Immature natural killer cell (primary cell): ENCODE results near the gene CSPG4. TPM values are rescaled to one million over a fixed set of nuclear protein-coding genes. Genes with fewer than 3 reads are reported as not detected.

Source experiments
- DNase-seq, 3 donors: peaks; one replicate each; pipeline ENCODE4 v3.0.0; 2022; ENCODE audit warnings: mixed read lengths in 1 of 3
- H3K27ac Mint-ChIP-seq, 6 donors: one replicate each; pipeline ENCODE4 v1.8.0; 2020; ENCODE audit warnings: mixed read lengths in 6 of 6, mild to moderate bottlenecking in 5 of 6, inconsistent platforms in 4 of 6, moderate library complexity in 3 of 6
- H3K27me3 Mint-ChIP-seq, 3 donors: one replicate each; pipeline ENCODE4 v1.8.0; 2020 to 2021; ENCODE audit warnings: low read depth in 3 of 3, mild to moderate bottlenecking in 3 of 3, mixed read lengths in 3 of 3, moderate library complexity in 3 of 3, inconsistent platforms in 1 of 3
- H3K36me3 Mint-ChIP-seq, 3 donors: one replicate each; pipeline ENCODE4 v1.8.0; 2020; ENCODE audit warnings: mixed read lengths in 3 of 3, inconsistent platforms in 2 of 3, mild to moderate bottlenecking in 2 of 3
- H3K4me1 Mint-ChIP-seq, 2 donors: one replicate each; pipeline ENCODE4 v1.8.0; 2020; ENCODE audit warnings: inconsistent platforms in 2 of 2, mild to moderate bottlenecking in 2 of 2, mixed read lengths in 2 of 2, moderate library complexity in 1 of 2
- H3K4me3 Mint-ChIP-seq, 5 donors: one replicate each; pipeline ENCODE4 v1.8.0; 2020; ENCODE audit warnings: mild to moderate bottlenecking in 5 of 5, mixed read lengths in 5 of 5, inconsistent platforms in 3 of 5, moderate library complexity in 3 of 5
- H3K9me3 Mint-ChIP-seq, 6 donors: one replicate each; pipeline ENCODE4 v1.8.0; 2020; ENCODE audit warnings: mild to moderate bottlenecking in 6 of 6, mixed read lengths in 6 of 6, inconsistent platforms in 4 of 6, moderate library complexity in 3 of 6
- polyA plus RNA-seq, 3 donors: library from polyadenylated mRNA; unstranded; fragments of 300-500 nt; fragmentation: Illumina TruSeq; gene quantifications; one replicate each; pipeline ENCODE4 v1.2.3, GENCODE V29; 2021

The CSPG4 gene
- polyA plus RNA-seq, 3 donors from 2014 or later: 0.12 to 0.18 TPM; not detected in 1

DNA sequence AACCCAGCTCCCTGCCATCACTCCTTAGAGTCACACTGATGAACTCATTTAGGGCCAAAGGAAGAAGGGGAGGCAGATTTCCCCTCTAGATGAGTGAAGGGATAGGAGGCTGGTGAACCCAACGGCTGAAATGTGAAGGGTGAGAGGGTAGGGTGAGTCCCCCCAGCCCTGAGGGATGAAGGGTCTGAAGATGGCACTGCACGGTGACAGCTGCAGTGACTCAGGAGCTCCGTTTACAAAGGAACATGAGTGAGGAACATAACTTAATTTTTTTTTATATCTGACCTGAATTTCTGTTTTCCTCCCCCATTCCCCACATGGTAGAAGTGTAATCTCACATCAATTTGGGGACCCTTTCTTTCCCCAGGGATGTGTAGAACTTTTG lies 50.9 kb downstream of the CSPG4 start:
- no peak for DNase-seq
- H3K9me3 Mint-ChIP-seq: no peaks in the 10 kb centered on the region
- no peak overlapping the region for H3K27ac Mint-ChIP-seq
- H3K4me1 Mint-ChIP-seq: no peaks in the 10 kb centered on the region
- H3K36me3 Mint-ChIP-seq: peaks cover 0 to 4% (median 3%) of the 10 kb centered on the region in 3 donors
- H3K27me3 Mint-ChIP-seq: no peaks in the 10 kb centered on the region
- H3K4me3 Mint-ChIP-seq: no peak overlapping the region

DNA sequence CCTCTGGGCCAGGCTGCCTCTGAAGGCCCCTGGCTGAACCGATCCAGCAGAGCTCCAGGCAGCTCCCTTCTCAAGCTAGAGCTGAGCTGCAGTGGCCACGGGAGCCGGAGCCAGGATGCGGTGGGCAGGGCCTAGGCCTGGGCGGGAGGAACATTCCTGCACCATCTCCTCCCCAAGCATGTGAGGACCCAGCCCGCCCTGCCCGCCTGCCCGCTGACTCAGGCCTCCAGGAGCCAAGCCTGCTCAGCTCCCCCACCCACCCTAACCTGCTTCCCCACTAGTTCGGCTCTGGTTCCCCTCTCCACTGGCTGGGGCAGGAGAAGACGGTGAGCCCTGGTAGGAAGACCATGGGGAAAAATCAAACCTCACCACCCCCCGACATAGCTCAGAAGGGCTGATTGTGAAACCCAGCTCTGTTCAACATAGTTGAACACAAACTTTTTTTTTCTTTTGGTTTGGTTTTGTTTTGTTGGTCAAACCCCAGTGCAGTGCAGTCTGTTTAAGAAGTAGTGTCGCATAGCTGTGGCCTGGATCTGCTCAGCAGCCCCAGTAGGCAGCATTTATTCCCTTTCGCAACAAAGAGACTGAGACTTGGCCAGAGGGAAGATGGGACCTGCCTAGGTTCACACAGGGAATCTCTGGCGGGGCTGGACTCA lies 51.4 kb downstream of the CSPG4 start:
- Mint-ChIP-seq H3K9me3 (no peaks in the 10 kb centered on the region), H3K36me3 (peaks cover 0 to 4% (median 0%) of the 10 kb centered on the region in 3 donors), H3K4me3 (no peak overlapping the region), H3K27me3 (peaks cover 0 to under 1% (median 0%) of the 10 kb centered on the region in 3 donors), H3K27ac (no peak overlapping the region), H3K4me1 (no peaks in the 10 kb centered on the region)
- DNase-seq: no peak

DNA sequence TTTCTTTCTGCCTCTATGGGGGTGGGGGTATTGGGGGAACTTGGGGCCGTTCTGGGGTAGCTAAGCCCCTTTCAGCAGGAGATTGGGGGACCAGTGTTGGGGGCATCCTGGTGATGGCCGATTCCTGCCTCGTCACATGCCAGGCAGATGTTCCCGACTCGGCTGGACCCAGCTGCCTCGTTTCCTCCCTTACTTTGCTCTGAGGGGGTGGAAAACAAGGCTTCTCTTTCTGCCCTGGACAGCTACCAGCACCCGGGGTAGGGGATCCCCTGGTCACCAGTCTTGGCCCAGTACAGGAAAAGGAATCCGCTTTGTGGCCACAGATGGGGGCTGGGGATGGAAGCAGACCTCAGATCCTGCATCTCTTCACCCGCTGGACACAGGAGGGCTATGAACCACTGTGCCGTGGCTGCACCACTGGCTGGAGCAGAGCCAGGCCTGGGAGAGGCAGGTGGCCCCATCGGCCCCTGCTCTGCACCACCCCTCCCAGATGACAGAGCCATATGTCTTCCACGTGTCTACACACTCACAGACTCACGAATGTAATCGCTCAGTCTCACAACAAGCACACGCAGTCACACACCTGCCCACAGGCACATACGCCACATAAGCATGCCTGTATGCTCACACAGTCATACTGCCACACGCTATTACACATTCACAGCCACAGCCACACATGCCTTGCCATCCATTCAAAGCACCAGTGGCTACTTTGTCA lies 52.6 kb downstream of the CSPG4 start:
- Mint-ChIP-seq H3K27ac (no peak overlapping the region), H3K9me3 (no peaks in the 10 kb centered on the region), H3K4me3 (no peak overlapping the region), H3K27me3 (peaks cover 0 to 2% (median 1%) of the 10 kb centered on the region in 3 donors), H3K4me1 (no peaks in the 10 kb centered on the region), H3K36me3 (peaks cover 0 to 4% (median 0%) of the 10 kb centered on the region in 3 donors)
- DNase-seq: no peak

DNA sequence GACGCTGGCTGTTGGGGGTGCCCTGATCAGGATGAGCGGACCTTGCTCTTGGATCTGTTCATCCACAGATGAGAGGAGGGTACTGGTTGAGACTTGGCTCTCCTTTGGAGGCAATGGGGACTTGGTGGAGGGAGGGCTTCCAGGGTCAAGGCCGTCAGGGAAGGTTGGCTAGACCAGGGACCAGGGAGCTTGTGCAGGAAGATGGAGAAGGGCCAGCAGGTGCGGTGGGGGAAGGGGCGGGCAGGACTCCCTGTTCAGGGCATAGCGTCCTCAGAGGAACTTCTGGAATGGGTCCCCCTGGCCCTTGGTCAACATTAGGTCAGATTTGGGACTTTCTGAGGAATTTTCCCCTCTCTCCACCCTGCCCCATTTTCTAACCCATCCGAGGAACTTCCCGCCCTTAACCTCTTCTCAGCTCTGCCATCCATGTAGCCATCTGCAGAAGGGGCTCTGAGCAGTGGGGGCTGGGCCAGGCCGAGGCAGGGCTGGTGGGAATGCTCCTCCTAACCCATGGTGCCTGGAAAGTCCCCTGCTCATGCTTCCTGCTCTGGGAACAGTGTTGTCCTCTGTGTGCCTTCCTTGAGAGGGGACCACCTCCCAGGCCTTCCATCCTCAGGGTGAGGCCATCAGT lies 53.4 kb downstream of the CSPG4 start:
- Mint-ChIP-seq H3K27me3 (peaks cover 0 to 2% (median 1%) of the 10 kb centered on the region in 3 donors), H3K9me3 (no peaks in the 10 kb centered on the region), H3K36me3 (peaks cover 0 to 4% (median 0%) of the 10 kb centered on the region in 3 donors), H3K4me3 (no peak overlapping the region), H3K4me1 (no peaks in the 10 kb centered on the region), H3K27ac (no peak overlapping the region)
- no peak for DNase-seq

DNA sequence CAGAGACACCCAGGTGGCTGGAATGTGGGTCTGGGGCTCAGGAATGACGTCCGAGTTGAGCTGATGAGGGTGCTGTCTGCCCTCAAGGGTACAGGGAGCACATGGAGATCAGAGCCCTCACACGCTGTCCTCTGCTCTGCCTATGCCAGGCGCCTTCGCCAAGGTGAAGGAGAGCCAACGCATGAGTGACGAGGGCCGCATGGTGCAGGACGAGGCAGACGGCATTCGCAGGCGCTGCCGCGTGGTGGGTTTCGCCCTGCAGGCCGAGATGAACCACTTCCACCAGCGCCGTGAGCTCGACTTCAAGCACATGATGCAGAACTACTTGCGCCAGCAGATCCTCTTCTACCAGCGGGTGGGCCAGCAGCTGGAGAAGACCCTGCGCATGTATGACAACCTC lies 55.8 kb downstream of the CSPG4 start:
- no peak for DNase-seq
- peaks cover 4% of the 10 kb centered on the region in 2 donors for H3K4me1 Mint-ChIP-seq
- peaks cover 0 to 2% (median 1%) of the 10 kb centered on the region in 3 donors for H3K27me3 Mint-ChIP-seq
- peaks cover 0 to 4% (median 0%) of the 10 kb centered on the region in 3 donors for H3K36me3 Mint-ChIP-seq
- H3K27ac Mint-ChIP-seq: no peak overlapping the region
- H3K9me3 Mint-ChIP-seq: no peaks in the 10 kb centered on the region
- no peak overlapping the region for H3K4me3 Mint-ChIP-seq

DNA sequence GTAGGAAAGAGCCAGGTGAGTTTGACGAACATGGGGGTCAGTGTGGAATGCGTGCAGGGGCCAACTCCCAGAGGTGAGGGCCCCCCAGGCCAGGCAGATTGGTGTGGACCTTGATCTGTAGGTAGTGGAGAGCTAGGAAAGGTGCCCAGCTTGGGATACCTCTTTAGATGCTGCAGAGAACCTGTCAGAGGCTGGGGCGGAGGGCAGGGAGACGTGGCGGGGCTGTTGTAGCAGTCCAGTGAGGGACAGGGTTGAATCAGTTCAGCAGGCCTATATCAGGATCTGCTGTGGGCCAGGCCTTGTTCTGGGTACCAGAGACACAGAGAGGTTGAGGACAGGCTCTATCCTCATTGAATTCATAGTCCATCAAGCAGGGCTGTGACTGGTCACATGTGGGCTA lies 56.3 kb downstream of the CSPG4 start:
- H3K9me3 Mint-ChIP-seq: no peaks in the 10 kb centered on the region
- peaks cover 0 to 2% (median 1%) of the 10 kb centered on the region in 3 donors for H3K27me3 Mint-ChIP-seq
- H3K4me3 Mint-ChIP-seq: no peak overlapping the region
- H3K4me1 Mint-ChIP-seq: peaks cover 4 to 8% of the 10 kb centered on the region in 2 donors
- no peak overlapping the region for H3K27ac Mint-ChIP-seq
- peaks cover 0 to 4% (median 0%) of the 10 kb centered on the region in 3 donors for H3K36me3 Mint-ChIP-seq
- DNase-seq: no peak

DNA sequence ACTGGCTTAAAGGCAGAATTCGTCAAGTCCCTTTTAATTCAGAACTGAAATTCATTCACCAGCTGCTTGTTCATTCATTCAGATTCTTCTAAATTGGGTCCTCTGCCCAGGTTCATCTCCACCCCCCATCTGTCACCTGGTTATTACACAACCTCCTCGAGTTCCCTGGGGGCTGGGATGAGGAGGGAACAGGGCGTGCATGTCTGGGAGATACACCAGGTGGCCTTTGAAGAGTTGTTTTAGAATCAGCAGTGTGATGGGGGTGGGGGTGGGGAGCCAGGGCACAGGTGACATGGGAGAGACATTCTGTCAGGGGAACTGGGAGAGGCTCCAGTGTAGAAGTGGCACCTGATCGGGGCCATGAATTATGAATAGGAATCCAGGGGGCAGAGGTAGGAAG lies 56.7 kb downstream of the CSPG4 start:
- no peak overlapping the region for H3K27ac Mint-ChIP-seq

DNA sequence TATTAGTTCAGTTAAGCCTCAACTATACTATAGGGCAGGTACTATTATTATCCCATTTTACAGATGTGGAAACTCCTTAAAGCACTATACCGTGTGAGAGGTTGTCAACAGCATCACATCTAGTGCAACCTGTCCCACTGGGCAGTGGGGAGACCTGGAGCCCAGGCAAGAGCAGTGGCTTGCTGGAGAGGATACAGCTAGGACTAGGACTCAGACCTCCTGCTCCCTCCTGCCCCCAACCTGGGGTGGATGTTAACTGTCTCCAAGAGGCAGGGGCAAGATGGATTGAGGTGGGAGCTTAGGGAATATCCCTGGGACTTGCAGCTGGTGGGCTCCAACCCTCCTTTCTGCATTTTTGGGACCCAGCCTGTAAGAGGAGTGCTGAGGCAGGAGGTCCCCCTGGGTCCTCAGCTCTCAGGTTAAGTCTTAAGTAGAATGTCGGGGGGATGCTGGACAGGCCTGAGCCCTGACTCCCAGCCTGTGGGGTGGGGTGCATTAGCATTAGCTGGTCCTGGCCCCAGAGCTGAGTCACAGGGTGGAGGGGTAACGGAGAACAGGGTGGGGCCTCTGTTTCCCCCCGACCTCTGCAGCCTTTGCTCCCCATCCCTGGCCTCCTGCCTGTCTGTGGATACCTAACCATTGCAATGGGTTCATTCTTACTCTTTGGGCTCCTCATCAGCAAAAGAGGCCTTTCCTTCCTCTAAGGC lies 58.3 kb downstream of the CSPG4 start:
- Mint-ChIP-seq H3K4me1 (peaks cover 14 to 27% of the 10 kb centered on the region in 2 donors), H3K36me3 (peaks cover 0 to 4% (median 0%) of the 10 kb centered on the region in 3 donors), H3K27ac (no peak overlapping the region), H3K27me3 (peaks cover 0 to 2% (median 1%) of the 10 kb centered on the region in 3 donors), H3K9me3 (no peaks in the 10 kb centered on the region), H3K4me3 (no peak overlapping the region)
- no peak for DNase-seq

More for the DNA sequence above, 56.7 kb downstream of the CSPG4 start:
- Mint-ChIP-seq H3K4me1 (peaks cover 5 to 12% of the 10 kb centered on the region in 2 donors), H3K27me3 (peaks cover 0 to 2% (median 1%) of the 10 kb centered on the region in 3 donors), H3K36me3 (peaks cover 0 to 4% (median 0%) of the 10 kb centered on the region in 3 donors), H3K9me3 (no peaks in the 10 kb centered on the region), H3K4me3 (no peak overlapping the region)
- DNase-seq: no peak

DNA sequence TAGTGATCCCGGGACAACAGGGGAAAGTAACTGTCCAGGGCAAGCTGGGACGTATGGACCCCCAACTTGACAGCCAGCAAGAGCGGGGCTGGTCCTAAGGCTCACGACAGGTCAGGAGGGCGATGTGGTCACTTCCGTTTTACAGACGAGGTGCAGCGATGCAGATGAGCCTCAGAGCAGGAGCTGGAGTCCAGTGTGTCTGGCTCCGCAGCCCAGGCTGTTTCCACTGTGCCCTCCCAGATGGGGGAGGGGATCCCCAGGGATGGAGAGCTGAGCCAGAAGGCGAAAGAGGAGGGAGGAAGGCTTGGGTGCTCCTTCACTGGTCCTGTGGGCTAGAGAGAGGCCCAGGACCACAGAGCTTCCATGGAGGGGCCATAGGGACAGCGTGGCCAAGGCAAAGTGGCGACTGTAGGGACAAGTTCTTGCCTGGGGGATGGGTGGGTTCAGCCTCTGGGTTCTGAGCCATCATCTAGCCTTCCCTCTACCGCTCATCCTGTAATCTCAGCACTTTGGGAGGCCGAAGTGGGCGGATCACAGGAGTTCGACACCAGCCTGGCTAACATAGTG lies 59.2 kb downstream of the CSPG4 start:
- H3K27ac Mint-ChIP-seq: peak overlapping the region in 1 of 6 donors; percentile 59
- H3K9me3 Mint-ChIP-seq: no peaks in the 10 kb centered on the region
- H3K36me3 Mint-ChIP-seq: peaks cover 0 to 2% (median 0%) of the 10 kb centered on the region in 3 donors
- DNase-seq: no peak
- peaks cover 21 to 27% of the 10 kb centered on the region in 2 donors for H3K4me1 Mint-ChIP-seq
- no peak overlapping the region for H3K4me3 Mint-ChIP-seq
- H3K27me3 Mint-ChIP-seq: peaks cover 0 to 2% (median 1%) of the 10 kb centered on the region in 3 donors

DNA sequence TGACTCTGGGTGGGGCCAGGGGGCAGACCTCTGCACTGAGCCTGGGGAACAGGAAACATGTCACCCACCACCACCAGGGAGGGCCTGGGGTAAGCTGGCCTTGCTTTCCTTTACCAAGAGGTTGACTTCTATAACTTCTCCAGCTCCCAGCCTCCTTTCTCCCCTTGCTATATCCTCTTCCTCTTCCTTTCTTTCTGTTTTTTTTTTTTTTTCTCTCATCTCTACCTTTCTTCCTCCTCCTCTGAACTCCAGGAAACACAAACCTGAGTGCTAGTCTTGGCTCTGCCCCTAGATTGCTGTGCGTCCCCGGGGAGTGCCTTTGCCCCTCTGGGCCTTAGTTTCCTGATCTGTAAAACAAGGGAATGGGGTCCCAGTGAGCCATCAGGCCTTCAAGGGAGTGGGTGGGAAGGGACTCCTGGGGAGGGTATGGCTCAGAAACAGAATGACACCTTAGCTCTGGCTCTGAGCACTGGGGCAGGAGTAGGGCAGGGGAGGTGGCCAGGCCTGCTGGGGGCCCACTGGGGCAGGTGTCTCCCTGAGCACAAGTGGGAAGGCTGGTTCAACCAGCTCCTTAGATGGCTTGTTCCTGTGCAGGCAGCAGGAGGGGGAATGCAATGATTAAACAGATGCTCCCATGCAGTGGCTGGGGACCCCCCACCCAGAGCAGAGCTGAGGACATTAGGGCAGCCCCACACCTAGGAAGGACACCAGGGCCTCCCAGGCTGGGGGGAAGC lies 60.7 kb downstream of the CSPG4 start:
- Mint-ChIP-seq H3K9me3 (no peaks in the 10 kb centered on the region), H3K36me3 (no peaks in the 10 kb centered on the region), H3K4me1 (peaks cover 23 to 28% of the 10 kb centered on the region in 2 donors), H3K27ac (peak overlapping the region in 3 of 6 donors; percentile 56 to 84 (median 74)), H3K4me3 (no peak overlapping the region), H3K27me3 (peaks cover 0 to 3% (median 2%) of the 10 kb centered on the region in 3 donors)
- DNase-seq: no peak

DNA sequence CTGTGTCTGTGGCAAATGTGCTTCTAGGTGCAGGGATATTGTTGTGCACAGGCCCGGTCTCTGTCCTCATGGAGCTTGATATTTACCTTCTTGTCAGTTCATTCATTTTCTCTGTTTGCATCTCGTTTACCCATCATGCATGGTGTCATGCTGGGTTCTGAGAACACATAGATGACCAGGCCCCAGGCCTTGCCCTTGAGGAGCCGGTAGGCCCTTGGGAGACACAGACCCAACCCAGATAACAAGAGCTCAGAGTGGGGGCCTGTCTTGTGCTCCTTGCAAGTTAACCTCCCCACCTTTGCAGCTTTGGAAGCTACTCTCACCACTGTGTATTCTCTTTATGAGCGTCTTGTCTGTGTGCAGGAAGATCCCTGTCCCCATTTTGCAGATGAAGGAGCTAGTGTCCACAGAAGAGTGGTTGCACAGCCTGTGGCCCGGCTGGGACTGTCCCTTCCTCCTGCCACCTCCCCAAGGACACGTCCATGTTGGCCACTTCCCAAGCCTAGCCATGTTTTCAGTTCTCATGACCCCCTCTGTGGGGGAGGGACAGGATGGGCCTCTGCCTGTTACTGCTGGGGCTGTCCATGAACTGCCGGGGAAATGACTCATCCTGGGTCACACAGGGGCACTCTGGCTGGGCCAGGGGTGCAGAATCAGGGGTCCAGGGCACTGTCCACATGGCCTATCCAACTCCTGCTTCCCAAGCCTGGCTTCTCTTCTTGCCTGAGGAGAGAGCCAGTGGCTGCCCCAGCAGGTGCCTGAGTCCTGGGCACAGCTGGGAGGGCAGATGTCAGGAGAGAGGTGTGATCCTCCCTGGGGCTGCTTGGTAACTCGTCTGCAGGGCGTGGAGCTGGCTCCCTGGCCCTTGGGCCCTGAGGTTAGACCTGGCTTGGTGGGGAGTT lies 61.5 kb downstream of the CSPG4 start:
- Mint-ChIP-seq H3K4me3 (peak overlapping the region in 3 of 5 donors; percentile 11 to 70 (median 24)), H3K27ac (peak overlapping the region in 5 of 6 donors; percentile 5 to 84 (median 23)), H3K4me1 (peaks cover 29 to 35% of the 10 kb centered on the region in 2 donors), H3K36me3 (no peaks in the 10 kb centered on the region), H3K9me3 (no peaks in the 10 kb centered on the region), H3K27me3 (peaks cover 0 to 5% (median 3%) of the 10 kb centered on the region in 3 donors)
- DNase-seq: no peak

DNA sequence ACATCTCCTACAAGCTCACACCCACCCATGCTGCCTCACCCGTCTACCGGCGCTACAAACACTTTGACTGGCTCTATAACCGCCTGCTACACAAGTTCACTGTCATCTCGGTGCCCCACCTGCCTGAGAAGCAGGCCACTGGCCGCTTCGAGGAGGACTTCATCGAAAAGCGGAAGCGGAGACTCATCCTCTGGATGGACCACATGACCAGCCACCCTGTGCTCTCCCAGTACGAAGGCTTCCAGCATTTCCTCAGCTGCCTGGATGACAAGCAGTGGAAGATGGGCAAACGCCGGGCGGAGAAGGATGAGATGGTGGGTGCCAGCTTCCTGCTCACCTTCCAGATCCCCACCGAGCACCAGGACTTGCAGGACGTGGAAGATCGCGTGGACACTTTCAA lies 62.8 kb downstream of the CSPG4 start:
- DNase-seq: no peak
- Mint-ChIP-seq H3K9me3 (peaks cover 0 to 2% (median 0%) of the 10 kb centered on the region in 6 donors), H3K27me3 (peaks cover 0 to 4% (median 1%) of the 10 kb centered on the region in 3 donors), H3K36me3 (no peaks in the 10 kb centered on the region), H3K4me3 (peak overlapping the region in 4 of 5 donors; percentile 39 to 77 (median 57)), H3K27ac (peak overlapping the region in 1 of 6 donors; percentile 57), H3K4me1 (peaks cover 29 to 35% of the 10 kb centered on the region in 2 donors)
